Measurements from ENCODE around the gene TCP11L1.
"Not testable (repeated sequence)": the region's sequence is repeated elsewhere in the genome, so short reads cannot be mapped to it uniquely, and the experiment has no call there.

TCP11L1 gene

DNA sequence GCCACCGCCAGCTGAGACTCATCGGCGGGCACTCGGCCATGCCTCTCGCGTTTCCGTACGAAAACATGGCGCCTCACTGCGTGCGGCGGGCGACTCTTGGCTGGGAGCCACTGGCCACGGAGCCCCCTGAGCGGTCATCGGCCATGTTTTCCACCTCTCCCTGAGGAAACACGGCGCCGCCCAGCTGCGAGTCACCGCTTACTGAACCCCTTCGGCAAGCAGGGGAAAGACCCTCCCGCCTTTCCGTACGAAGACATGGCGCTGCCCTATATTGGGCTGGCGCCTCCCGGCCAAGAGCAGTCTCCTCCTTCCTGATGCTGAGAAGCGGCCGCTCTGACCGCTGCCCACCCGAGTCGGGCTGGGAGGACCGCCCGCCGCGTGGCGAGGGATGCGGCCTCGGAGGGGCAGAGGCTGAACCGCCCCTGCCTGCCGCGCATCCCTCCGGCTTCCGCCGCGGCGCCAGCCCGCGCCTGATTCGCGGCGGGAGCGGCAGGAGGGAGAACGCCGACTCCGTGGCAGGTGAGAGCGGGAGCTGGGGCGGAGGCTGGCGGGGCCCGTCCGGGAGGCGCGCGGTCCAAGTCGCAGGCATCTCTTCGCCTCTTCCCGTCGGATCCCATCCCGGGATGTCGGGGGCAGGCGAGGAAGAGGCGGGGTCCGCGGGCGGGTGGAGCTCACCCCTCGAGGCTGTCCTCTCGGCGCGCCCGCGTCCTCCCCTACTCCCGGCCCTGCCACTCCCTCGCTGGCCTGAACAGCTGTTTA is at the start of gene TCP11L1:
TCP11L1 (plus strand) TSS at position 299 of the 759 bp plus-strand sequence. CDS start 4,202 bp downstream, outside the sequence.
- peak; percentile 89 for DNase-seq

- DNase-seq: no peak
Observed at GRCh38 chr11:32990481-32990880, 48.9 kb upstream of the TCP11L1 start.

- no peak for DNase-seq
Observed at GRCh38 chr11:32991427-32991826, 47.9 kb upstream of the TCP11L1 start.

- DNase-seq: no peak
Observed at GRCh38 chr11:32991898-32992297, 47.5 kb upstream of the TCP11L1 start.

GRCh38 chr11:33000181-33000580 is 39.2 kb upstream of the TCP11L1 start:
- no peak for DNase-seq

GRCh38 chr11:33001281-33001680 is 38.1 kb upstream of the TCP11L1 start:
- DNase-seq: no peak

DNA sequence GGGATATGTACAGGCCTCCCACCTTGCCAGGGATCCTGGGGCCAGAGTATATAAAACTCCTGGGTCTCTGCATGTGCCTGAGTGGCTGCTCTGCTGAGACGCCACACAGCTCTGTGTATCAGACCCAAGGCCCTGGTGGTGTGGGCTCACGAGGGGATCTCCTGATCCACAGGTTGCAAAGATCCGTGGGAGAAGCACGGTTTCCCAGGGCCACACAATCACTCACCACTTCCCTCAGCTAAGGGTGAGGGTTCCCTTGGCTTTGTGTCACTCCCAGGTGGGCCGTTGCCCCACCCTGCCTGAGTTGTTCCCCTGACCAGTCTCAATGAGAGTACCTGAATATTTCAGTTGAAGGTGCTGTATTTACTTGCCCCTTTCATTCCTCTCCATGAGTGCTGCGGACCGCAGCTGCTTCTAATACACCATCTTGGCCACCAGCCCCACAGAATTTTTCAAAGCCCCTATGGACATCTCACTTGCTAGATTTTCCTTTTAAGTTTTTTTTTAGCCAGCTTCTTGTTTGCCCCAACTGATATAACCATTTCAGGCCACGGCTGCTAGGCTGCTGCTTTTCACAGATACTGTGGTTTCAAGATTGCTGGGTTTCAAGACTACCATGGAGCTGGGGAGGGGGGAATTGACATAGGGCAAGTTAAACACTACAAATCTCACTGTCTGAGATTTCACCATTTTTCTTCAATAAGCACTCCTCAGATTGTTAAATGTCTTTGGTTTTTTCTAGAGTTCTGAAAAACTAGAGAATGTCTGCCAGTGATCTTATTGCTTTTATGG is 37.4 kb upstream of the TCP11L1 start:
- no peak for DNase-seq

DNA sequence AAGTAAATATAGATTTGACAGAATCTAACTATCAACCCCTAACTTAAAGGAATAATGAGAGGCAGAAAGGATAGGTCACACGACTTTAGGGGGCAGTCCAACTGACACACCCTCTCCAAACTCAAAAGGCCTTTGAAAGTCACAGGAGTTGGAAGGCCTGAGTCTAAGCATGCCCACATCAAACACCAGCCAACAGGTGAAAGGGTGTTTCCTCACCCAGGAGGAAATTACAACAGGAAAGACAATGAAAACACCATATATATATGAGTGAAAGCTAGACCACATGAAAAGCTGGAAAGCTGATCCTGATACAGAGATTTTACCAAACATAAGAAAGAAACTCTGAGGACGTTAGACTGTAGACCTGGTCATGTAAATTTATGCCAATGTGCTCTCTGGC is 34.2 kb upstream of the TCP11L1 start:
- no peak for DNase-seq

- no peak for DNase-seq
Observed at GRCh38 chr11:33006010-33006409, 33.4 kb upstream of the TCP11L1 start.

DNA sequence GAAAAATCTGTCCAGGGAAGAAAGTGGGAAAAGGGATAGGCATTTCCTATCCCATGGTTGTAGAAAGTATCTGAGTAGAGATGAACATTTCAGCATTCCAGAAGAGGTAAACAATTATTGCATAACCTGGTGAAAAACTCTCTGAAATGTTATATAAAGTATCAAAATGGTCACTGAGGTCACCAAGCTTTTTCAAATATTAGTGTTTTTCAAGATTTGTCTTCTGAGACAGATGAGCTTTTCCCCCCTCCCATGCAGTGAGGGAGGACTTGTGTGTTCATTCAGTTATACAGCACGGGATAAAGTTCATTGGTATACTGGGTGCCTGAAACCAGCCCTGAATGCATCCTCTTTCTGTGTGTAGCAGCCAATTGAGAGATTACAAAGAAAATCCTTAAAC is 25.6 kb upstream of the TCP11L1 start:
- DNase-seq: no peak

- DNase-seq: peak; percentile 89
Observed at GRCh38 chr11:33015621-33016551, 23.5 kb upstream of the TCP11L1 start, which contains the start of gene DEPDC7. Gene DEPDC7 (plus strand): TSS chr11:33015878. CDS start chr11:33015956, 78 bp downstream.

DNA sequence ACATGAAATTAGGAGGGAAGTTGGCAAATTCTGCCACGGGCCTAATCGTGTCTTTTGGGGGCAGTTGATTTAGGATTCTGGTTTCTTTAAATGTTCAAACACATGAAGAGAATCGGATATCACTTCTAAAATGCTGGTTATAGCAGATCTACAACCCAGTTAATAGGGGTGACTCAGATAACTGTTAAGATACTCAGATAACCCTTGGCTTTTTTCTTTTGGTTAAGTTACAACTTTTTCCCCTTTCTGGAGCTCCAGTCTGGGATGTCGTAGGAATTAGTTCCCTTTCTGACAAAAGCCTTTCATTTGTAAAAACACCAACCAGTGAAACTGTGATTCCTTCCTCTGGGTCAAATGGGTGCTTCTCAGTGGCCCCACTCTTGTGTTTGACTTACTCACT is 22.7 kb upstream of the TCP11L1 start:
- no peak for DNase-seq

- no peak for DNase-seq
Observed at GRCh38 chr11:33017478-33017877, 21.9 kb upstream of the TCP11L1 start.

DNA sequence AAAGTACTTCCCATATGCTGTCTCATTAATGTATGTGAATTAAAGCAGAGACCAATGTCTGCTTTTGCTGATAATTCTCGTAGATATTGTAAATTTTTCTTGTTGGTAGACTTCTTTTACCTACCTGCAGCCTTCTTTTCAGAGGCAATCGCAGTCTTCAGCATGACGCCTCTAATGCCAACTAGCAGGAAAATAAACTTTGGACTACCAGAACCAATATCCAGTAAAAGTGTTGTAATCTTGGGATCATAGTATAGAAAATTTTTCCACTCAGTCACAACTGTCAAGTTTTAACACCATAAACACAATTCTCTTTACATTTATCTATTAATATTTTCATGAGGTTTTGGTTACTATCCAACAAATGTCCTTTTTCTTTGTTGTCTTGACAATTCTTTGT is 21.4 kb upstream of the TCP11L1 start:
- no peak for DNase-seq

DNA sequence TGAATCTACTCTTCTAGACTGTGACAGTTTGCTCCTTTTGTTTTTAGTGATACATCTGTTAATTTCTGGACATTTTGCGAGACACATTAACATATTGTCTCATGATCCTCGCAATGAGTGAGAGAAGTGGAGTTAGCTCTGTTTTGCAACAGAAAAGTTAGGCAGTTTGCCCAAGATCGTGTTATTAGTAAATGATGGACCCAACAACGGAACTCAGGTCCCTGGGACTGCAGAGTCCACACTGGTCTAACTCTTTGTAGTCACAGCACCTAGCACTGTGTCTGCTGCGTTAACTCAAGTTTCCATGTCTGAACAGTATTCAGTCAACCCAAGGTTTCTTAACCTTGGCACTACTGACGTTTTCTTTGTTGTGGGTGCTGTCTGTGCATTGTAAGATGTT is 20.5 kb upstream of the TCP11L1 start:
- no peak for DNase-seq

- DNase-seq: no peak
Observed at GRCh38 chr11:33021501-33021900, 17.9 kb upstream of the TCP11L1 start.

GRCh38 chr11:33021937-33022336 is 17.4 kb upstream of the TCP11L1 start:
- DNase-seq: no peak

GRCh38 chr11:33025339-33025722 is 14.0 kb upstream of the TCP11L1 start:
- DNase-seq: no peak

DNA sequence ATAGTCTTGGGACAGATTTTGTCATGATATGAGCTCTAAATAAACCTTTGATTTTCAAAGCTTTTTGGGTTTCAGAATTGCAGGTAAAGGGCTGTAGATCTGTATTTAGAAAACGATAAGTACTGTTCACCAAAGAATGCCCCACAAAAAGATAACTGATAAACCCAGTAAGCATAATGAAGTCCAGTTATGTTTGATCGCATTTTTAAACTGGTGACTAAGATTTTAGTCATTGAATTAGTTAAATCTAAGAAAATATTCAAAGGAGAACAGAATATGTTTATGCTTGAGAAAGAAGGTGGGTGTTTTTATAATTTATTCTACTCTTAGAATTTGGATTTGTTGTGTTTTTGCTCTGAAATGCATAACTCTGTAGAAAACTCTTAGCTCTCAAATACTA is 12.1 kb upstream of the TCP11L1 start:
- DNase-seq: no peak

GRCh38 chr11:33027846-33028536 is 11.4 kb upstream of the TCP11L1 start:
- no peak for DNase-seq

GRCh38 chr11:33028537-33028914 is 10.8 kb upstream of the TCP11L1 start:
- DNase-seq: no peak

GRCh38 chr11:33029218-33029617 is 10.2 kb upstream of the TCP11L1 start:
- DNase-seq: not testable (repeated sequence)

All from activated CD8-positive, alpha-beta memory T cell treated with anti-CD3 and anti-CD28 coated beads, Interleukin-2, amount 50 U/mL, for 48 hours (primary cell).